GM12873 (cell line): Measurements from ENCODE around the gene DNER.

Experiments
- TF ChIP-seq, protein P1 (sequence below): IDR thresholded peaks from 2 replicates; pipeline ENCODE4 v1.5.1; 2012; ENCODE audit warnings: low read depth, mild to moderate bottlenecking, moderate library complexity, low read length, control low read depth; ENCODE audit not compliant: insufficient read depth; ENCODE audit errors: missing control alignments

The DNER gene

DNA sequence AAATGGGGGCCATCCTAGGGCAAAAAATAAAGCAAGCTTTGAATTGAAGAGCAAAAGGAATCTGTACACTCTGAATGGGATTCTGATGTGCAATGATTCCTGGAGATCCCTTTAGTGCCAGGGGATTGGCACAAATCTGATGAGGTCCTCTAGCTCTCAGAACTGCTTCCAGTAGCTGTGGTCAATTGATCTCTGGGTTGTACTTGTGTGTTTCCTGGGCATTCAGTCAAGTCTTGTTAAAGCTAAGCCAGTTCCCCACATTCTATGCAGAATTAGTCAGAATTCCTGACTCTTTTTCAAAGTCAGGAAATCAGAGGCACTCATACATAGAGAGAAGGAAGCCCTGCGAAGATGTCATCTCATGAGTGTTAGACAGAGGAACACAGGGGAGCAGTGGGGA lies 161.3 kb downstream of the DNER start:
- TF ChIP-seq, protein P1, sequence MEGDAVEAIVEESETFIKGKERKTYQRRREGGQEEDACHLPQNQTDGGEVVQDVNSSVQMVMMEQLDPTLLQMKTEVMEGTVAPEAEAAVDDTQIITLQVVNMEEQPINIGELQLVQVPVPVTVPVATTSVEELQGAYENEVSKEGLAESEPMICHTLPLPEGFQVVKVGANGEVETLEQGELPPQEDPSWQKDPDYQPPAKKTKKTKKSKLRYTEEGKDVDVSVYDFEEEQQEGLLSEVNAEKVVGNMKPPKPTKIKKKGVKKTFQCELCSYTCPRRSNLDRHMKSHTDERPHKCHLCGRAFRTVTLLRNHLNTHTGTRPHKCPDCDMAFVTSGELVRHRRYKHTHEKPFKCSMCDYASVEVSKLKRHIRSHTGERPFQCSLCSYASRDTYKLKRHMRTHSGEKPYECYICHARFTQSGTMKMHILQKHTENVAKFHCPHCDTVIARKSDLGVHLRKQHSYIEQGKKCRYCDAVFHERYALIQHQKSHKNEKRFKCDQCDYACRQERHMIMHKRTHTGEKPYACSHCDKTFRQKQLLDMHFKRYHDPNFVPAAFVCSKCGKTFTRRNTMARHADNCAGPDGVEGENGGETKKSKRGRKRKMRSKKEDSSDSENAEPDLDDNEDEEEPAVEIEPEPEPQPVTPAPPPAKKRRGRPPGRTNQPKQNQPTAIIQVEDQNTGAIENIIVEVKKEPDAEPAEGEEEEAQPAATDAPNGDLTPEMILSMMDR = no peak

DNA sequence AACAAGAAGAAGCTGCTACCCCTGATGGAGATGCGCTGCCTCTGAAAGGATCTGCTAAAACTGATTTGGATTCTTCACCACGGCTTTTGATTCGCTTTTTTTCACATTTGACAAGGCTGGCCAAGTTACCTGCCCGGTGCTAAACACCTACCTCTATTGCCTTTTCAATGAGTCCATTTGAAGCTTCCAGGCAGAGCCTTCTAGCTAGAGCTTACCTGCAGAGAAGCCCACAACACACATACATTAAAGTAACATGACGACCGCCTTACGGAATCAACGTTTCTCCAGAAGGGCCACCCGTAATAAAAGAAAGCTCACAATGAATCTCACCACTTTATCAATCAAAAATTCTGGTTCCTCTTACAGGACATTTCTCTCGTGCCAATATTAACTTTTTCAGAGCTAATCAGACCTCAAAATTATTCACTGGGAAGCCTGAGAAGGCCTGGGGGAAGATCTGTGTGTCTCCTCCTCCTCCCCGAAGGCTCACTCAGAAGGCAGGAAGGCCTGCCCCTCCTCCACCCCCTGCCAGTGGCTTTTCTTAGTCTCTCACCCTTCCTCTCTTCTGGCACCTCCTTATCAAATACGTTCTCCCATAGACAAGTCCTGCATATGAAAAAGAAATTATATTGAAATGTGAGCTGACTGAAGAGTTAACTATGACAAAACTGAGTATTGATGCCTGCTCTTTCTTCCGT lies 171.0 kb downstream of the DNER start:
- TF ChIP-seq, protein P1 = no peak

DNA sequence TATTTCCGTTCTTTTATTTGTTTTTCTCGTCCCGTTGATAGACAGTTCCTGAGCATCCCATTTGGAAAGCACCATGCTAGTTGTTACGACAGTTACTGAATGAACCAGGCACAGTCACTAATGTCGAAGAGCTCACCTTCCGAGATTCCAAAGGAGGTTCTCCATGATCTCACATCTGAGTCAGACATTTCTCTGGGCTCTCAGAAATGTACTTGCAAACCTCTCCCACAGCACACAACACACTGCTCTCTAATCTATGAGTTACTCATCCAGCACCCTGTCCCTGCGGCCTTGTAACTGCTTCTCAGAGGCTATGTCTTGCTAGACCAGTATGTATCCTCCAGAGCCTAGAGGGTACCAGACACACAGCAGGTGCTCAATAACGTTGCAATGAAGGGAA lies 174.7 kb downstream of the DNER start:
- TF ChIP-seq, protein P1 = no peak

DNA sequence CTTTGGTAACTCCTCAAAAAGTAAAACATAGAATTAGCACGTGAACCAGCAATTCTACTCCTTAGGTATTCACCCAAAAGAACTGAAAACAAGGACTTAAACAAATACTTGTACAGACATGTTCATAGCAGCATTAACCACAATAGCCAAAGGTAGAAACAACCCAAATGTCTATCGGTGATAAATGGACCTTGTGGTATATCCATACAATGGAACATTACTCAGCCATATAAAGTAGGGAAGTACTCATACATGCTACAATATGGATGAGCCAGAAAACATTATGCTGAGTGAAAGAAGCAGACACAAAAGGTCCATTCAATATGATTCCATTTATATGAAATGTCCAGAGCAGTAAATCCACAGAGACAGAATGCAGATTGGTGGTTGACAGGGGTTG lies 182.8 kb downstream of the DNER start:
- TF ChIP-seq, protein P1 = no peak

DNA sequence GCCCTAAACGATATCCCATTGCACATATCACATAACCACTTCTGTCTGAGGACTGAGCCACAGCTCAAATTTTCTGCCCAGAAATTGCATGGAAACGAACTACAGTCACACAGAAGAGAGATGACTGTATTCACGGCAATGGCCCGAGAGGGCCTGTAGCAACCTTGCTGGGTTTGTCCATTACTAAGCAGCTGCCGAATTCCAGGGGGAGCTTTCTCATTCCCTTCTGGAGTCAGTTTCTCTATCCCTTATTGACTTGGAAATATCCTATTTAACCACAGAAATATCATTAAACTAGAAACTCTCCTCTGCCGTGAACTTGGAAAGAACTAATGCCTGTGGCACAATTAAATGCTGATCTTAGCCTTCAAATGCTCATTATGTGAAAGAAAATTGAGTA lies 183.9 kb downstream of the DNER start:
- TF ChIP-seq, protein P1 = no peak

DNA sequence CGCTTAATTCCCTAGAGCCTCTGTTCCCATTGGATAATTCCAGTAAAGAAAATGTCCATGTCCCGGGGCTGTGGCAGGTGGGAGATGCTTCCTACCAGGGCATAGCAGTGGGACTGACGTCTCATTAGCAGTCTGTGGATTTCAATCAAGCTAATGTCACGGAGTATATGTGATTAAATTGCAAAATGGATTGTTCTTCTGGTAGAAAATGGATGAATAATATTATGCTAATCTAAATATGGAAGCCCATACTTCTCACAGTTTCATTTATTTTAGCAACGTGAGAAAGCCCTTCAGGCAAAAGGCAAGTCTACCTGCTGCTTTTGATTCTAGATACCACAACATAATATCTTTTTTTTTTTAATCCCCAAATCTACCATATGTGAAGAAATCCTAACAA lies 185.5 kb downstream of the DNER start:
- TF ChIP-seq, protein P1 = no peak

DNA sequence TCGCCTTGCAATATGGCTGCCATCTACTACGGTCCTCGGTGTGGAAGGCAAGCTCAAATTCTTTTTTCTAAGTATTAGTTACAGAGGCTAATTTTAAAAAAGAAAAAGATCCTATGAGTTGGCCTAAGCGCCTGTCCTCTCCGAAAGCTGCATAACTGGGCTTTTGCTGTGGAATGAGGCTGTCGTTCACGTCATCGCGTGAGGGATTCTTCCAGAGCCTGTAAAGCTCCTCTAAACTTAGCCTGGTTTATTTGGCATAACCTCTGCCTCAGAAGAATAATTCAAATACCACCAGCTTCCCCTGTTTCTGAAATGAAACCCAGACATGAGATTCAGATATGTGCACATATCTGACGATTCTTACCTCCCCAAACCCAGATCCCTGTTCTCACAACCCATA lies 187.4 kb downstream of the DNER start:
- TF ChIP-seq, protein P1 = no peak
